22Rv1 (cell line): ENCODE data around the gene LRRC23.

ENCODE experiments used
- H3K27ac ChIP-seq: fragments of 450-650 bp; 2 replicates; pipeline ENCODE4 v1.5.1; 2017
- CTCF ChIP-seq: fragments of 450-650 bp; IDR thresholded peaks from 2 replicates; pipeline ENCODE4 v1.5.1; 2017; ENCODE audit warnings: mild to moderate bottlenecking
- ZFX ChIP-seq: fragments of 450-650 bp; IDR thresholded peaks from 2 replicates; pipeline ENCODE4 v1.6.1; 2017; ENCODE audit warnings: antibody characterized with exemption, borderline replicate concordance

The LRRC23 gene

GRCh38 chr12:6962285-6963015, 57.8 kb downstream of the LRRC23 start:
- peak overlapping the region; percentile 100 for H3K27ac ChIP-seq
- TF ChIP-seq ZFX, result no peak
- peak; percentile 32 for TF ChIP-seq CTCF

GRCh38 chr12:6963016-6963731, 58.6 kb downstream of the LRRC23 start:
- H3K27ac ChIP-seq, result peak overlapping the region; percentile 100
- TF ChIP-seq ZFX (no peak), CTCF (no peak)
